Upper lobe of left lung (tissue), 6 donors: ENCODE results near the gene ASIC2. TPM values are rescaled to one million over a fixed set of nuclear protein-coding genes. Genes with fewer than 3 reads are reported as not detected.

Experiments used
- ATAC-seq, 2 donors: fragments of 200-7000 bp; cut with Tn5 transposase; one replicate each; pipeline ENCODE4 v1.9.1; 2022; ENCODE audit warnings: mild to moderate bottlenecking in 2 of 2, moderate library complexity in 2 of 2; ENCODE audit not compliant: low FRiP score in 2 of 2
- DNase-seq, 2 donors: peaks; one replicate each; pipeline ENCODE4 v3.0.0-alpha.2; 2019 to 2020
- H3K27ac ChIP-seq, 4 donors: fragments of 200-600 bp; sonication (generic); one replicate each; pipeline ENCODE4 v1.5.1; 2016 to 2019
- H3K27me3 ChIP-seq, 4 donors: fragments of 200-600 bp; sonication (generic); one replicate each; pipeline ENCODE4 v1.5.1; 2017 to 2019
- H3K36me3 ChIP-seq, 4 donors: fragments of 200-600 bp; sonication (generic); one replicate each; pipeline ENCODE4 v1.5.1; 2016 to 2019
- H3K4me1 ChIP-seq, 4 donors: fragments of 200-600 bp; sonication (generic); one replicate each; pipeline ENCODE4 v1.5.1; 2018 to 2019
- H3K4me3 ChIP-seq, 4 donors: fragments of 200-600 bp; sonication (generic); one replicate each; pipeline ENCODE4 v1.5.1; 2017 to 2019; ENCODE audit warnings: mild to moderate bottlenecking in 2 of 4, moderate library complexity in 1 of 4
- H3K9me3 ChIP-seq, 4 donors: fragments of 200-600 bp; sonication (generic); one replicate each; pipeline ENCODE4 v1.5.1; 2018 to 2019
- EP300 ChIP-seq, 4 donors: sonication (generic); formaldehyde crosslinking; IDR thresholded peaks; one replicate each; pipeline ENCODE4 v1.5.1; 2017; ENCODE audit warnings: antibody characterized with exemption in 4 of 4, control low read depth in 2 of 4
- POLR2A ChIP-seq, 4 donors: fragments of 450-650 bp; IDR thresholded peaks; one replicate each; pipeline ENCODE4 v1.5.1; 2016 to 2017; ENCODE audit warnings: antibody characterized with exemption in 4 of 4, mild to moderate bottlenecking in 2 of 4
- POLR2AphosphoS5 ChIP-seq, 2 donors: sonication (generic); formaldehyde crosslinking; IDR thresholded peaks; one replicate each; pipeline ENCODE4 v1.5.1; 2017; ENCODE audit warnings: antibody characterized with exemption in 2 of 2
- WGBS, 2 donors: methylation state at CpG; one replicate each; pipeline ENCODE4 v1.1.5; 2017 to 2018; 5-methylcytosine and 5-hydroxymethylcytosine counted together
- total RNA-seq, 6 donors: library from RNA; depleted of rRNA in 4 of 6; stranded (reverse); fragments of >200 nt in 4 of 6; gene quantifications; one replicate each; pipeline versions ENCODE4 v1.1.0 to v1.2.1, GENCODE V29; 2016 to 2021
- TF ChIP-seq, protein P1 (sequence below), 6 experiments: fragments of 450-650 bp in 4 of 6; fragments of 200-600 bp in 2 of 6; sonication (generic) in 2 of 6; IDR thresholded peaks; one replicate each; pipeline ENCODE4 v1.5.1; 2016 to 2019; ENCODE audit warnings: antibody characterized with exemption in 6 of 6
- donor health status: DM: no; HTN: no; CAD: no; lungs with moderate emphysema.
- donor health status: DM: no; HTN: yes; CAD: no; lungs with severe emphysema.

Gene ASIC2
- total RNA-seq, 6 donors from 2014 or later, result 0.17 TPM; not detected in 5

DNA sequence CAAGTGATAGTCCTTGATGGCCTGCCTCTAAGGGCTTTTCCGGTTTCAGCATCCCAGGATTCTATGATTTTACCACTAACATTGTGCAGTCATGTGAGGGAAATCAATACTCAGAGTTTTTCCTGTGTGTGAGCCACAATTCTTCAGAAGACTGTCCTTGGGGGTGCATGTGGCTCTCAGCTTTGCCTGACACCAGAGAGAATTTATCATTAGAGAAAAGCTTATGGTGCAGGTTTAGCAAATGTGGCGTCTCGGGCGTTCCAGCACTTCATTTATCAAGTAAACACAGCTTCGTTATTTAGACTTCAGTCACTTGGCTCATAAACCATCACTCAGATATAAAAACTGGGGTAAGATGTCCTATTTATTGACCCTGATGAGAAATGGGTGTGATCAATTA lies 238.7 kb downstream of the ASIC2 start:
- no peak overlapping the region for H3K27ac ChIP-seq
- TF ChIP-seq EP300 (IDR thresholded peaks at IDR 0.05) (no peak), POLR2A (IDR thresholded peaks at IDR 0.05) (no peak), POLR2AphosphoS5 (IDR thresholded peaks at IDR 0.05) (no peak)
- TF ChIP-seq, protein P1, sequence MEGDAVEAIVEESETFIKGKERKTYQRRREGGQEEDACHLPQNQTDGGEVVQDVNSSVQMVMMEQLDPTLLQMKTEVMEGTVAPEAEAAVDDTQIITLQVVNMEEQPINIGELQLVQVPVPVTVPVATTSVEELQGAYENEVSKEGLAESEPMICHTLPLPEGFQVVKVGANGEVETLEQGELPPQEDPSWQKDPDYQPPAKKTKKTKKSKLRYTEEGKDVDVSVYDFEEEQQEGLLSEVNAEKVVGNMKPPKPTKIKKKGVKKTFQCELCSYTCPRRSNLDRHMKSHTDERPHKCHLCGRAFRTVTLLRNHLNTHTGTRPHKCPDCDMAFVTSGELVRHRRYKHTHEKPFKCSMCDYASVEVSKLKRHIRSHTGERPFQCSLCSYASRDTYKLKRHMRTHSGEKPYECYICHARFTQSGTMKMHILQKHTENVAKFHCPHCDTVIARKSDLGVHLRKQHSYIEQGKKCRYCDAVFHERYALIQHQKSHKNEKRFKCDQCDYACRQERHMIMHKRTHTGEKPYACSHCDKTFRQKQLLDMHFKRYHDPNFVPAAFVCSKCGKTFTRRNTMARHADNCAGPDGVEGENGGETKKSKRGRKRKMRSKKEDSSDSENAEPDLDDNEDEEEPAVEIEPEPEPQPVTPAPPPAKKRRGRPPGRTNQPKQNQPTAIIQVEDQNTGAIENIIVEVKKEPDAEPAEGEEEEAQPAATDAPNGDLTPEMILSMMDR (IDR thresholded peaks at IDR 0.05), result no peak
- H3K36me3 ChIP-seq, result no peaks in the 10 kb centered on the region
- 54 to 61% methylated on average over 5 of the region's 5 CpGs for WGBS, 2 donors
- H3K4me1 ChIP-seq, result no peaks in the 10 kb centered on the region
- H3K27me3 ChIP-seq, result no peaks in the 10 kb centered on the region
- H3K9me3 ChIP-seq, result no peaks in the 10 kb centered on the region
- H3K4me3 ChIP-seq, result no peak overlapping the region
- DNase-seq, result no peak
- ATAC-seq, result no peak

- no peak overlapping the region for H3K27ac ChIP-seq
- no peaks in the 10 kb centered on the region for H3K27me3 ChIP-seq
- no peaks in the 10 kb centered on the region for H3K9me3 ChIP-seq
- no peaks in the 10 kb centered on the region for H3K36me3 ChIP-seq
- DNase-seq, result no peak
- WGBS, 2 donors, result 79% methylated on average over 2 of the region's 2 CpGs
- TF ChIP-seq POLR2A (IDR thresholded peaks at IDR 0.05) (no peak), EP300 (IDR thresholded peaks at IDR 0.05) (no peak), POLR2AphosphoS5 (IDR thresholded peaks at IDR 0.05) (no peak)
- TF ChIP-seq, protein P1 (IDR thresholded peaks at IDR 0.05), result no peak
- no peak overlapping the region for H3K4me3 ChIP-seq
- ATAC-seq, result no peak
- no peaks in the 10 kb centered on the region for H3K4me1 ChIP-seq
These were observed 239.4 kb downstream of the ASIC2 start for GRCh38 chr17:33053676-33054075.

- 88 to 92% methylated on average over 4 of the region's 4 CpGs for WGBS, 2 donors
- Histone ChIP-seq H3K4me3 (no peak overlapping the region), H3K27me3 (no peaks in the 10 kb centered on the region), H3K4me1 (no peaks in the 10 kb centered on the region), H3K36me3 (no peaks in the 10 kb centered on the region), H3K27ac (no peak overlapping the region), H3K9me3 (no peaks in the 10 kb centered on the region)
- TF ChIP-seq POLR2AphosphoS5 (IDR thresholded peaks at IDR 0.05) (no peak), EP300 (IDR thresholded peaks at IDR 0.05) (no peak), POLR2A (IDR thresholded peaks at IDR 0.05) (no peak)
- TF ChIP-seq, protein P1 (IDR thresholded peaks at IDR 0.05), result no peak
- ATAC-seq (no peak), DNase-seq (no peak)
These were observed 240.2 kb downstream of the ASIC2 start for GRCh38 chr17:33052856-33053255.

- H3K27me3 ChIP-seq, result no peaks in the 10 kb centered on the region
- no peaks in the 10 kb centered on the region for H3K4me1 ChIP-seq
- no peaks in the 10 kb centered on the region for H3K36me3 ChIP-seq
- DNase-seq (no peak), ATAC-seq (no peak)
- no peak overlapping the region for H3K27ac ChIP-seq
- H3K9me3 ChIP-seq, result no peaks in the 10 kb centered on the region
- TF ChIP-seq POLR2AphosphoS5 (IDR thresholded peaks at IDR 0.05), result no peak
- no peak for TF ChIP-seq POLR2A (IDR thresholded peaks at IDR 0.05)
- TF ChIP-seq, protein P1 (IDR thresholded peaks at IDR 0.05), result no peak
- TF ChIP-seq EP300 (IDR thresholded peaks at IDR 0.05), result no peak
- 44 to 54% methylated on average over 1 of the region's 1 CpG for WGBS, 2 donors
- H3K4me3 ChIP-seq, result no peak overlapping the region
These were observed 242.4 kb downstream of the ASIC2 start for GRCh38 chr17:33050611-33051140.

GRCh38 chr17:33049781-33050414 lies 243.2 kb downstream of the ASIC2 start:
- Histone ChIP-seq H3K36me3 (no peaks in the 10 kb centered on the region), H3K4me3 (no peak overlapping the region), H3K27ac (no peak overlapping the region), H3K9me3 (no peaks in the 10 kb centered on the region), H3K27me3 (no peaks in the 10 kb centered on the region), H3K4me1 (no peaks in the 10 kb centered on the region)
- 61 to 62% methylated on average over 11 of the region's 11 CpGs for WGBS, 2 donors
- peak in 1 of 2 donors; percentile 63 for ATAC-seq
- no peak for TF ChIP-seq EP300 (IDR thresholded peaks at IDR 0.05)
- TF ChIP-seq POLR2AphosphoS5 (IDR thresholded peaks at IDR 0.05), result no peak
- TF ChIP-seq POLR2A (IDR thresholded peaks at IDR 0.05), result no peak
- TF ChIP-seq, protein P1 (IDR thresholded peaks at IDR 0.05), result peak; percentile 51 to 83 (median 68)
- DNase-seq, result no peak
